ENCODE results near the gene LANCL3. TPM values are rescaled to one million over a fixed set of nuclear protein-coding genes. Genes with fewer than 3 reads are reported as not detected.

Gene LANCL3
- total RNA-seq, 4 donors from 2014 or later, result 1.9 to 6.6 (median 3.3) TPM

DNA sequence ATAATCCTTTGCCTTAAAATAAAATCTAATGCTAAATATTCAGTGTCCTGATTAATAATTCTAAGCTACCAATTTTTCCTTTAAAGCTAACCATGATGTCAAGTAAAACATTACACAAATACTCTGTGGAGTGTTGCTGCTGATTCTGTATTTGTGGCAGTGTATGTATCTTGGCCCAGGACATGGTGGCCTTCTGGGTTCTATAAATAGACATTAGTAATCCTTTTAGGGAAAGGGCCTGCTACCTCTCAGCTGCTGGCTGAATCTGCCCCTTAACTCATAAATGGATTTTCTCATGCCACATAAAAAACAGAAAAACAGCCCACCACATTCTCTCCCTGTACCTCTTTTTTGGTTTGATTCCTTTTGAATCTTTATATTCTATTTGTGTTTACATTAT lies 113.0 kb downstream of the LANCL3 start:
- no peaks in the 10 kb centered on the region for H3K36me3 ChIP-seq
- H3K27ac ChIP-seq, result peak overlapping the region in 2 of 4 donors; percentile 28 to 78
- no peak for DNase-seq
- TF ChIP-seq, protein P1, sequence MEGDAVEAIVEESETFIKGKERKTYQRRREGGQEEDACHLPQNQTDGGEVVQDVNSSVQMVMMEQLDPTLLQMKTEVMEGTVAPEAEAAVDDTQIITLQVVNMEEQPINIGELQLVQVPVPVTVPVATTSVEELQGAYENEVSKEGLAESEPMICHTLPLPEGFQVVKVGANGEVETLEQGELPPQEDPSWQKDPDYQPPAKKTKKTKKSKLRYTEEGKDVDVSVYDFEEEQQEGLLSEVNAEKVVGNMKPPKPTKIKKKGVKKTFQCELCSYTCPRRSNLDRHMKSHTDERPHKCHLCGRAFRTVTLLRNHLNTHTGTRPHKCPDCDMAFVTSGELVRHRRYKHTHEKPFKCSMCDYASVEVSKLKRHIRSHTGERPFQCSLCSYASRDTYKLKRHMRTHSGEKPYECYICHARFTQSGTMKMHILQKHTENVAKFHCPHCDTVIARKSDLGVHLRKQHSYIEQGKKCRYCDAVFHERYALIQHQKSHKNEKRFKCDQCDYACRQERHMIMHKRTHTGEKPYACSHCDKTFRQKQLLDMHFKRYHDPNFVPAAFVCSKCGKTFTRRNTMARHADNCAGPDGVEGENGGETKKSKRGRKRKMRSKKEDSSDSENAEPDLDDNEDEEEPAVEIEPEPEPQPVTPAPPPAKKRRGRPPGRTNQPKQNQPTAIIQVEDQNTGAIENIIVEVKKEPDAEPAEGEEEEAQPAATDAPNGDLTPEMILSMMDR (IDR thresholded peaks at IDR 0.05), result no peak
- TF ChIP-seq POLR2A (IDR thresholded peaks at IDR 0.05), result no peak
- H3K4me3 ChIP-seq, result no peak overlapping the region
- intact Hi-C loops (cut with DNase I), result no loop called here
- H3K9me3 ChIP-seq, result no peaks in the 10 kb centered on the region
- H3K4me1 ChIP-seq, result peaks cover 0 to 10% (median 0%) of the 10 kb centered on the region in 3 donors
- H3K27me3 ChIP-seq, result no peaks in the 10 kb centered on the region

DNA sequence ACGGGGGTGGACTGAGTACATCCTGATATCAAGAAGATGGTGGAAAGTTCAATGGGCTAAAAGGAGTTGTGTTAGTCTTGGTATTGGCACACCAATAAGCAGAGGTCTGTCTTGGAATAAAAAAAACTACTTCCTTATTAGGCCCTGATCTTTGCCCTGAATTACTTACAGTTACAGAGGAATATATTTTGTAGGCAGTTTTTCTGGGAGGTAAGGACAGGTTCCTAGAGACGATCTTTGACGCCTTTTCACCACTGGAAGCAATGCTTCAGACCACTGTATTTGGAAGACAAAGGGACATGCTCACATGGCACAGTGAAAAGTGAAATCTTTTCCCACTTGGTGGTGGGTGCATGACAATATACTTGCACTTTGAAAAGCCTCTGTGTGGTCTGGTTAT lies 113.5 kb downstream of the LANCL3 start:
- DNase-seq, result no peak
- Histone ChIP-seq H3K27ac (peak overlapping the region in 3 of 4 donors; percentile 48 to 78 (median 72)), H3K4me1 (peaks cover 0 to 10% (median 0%) of the 10 kb centered on the region in 3 donors), H3K27me3 (no peaks in the 10 kb centered on the region), H3K4me3 (peak overlapping the region in 3 of 4 donors; percentile 46 to 72 (median 54)), H3K9me3 (no peaks in the 10 kb centered on the region), H3K36me3 (no peaks in the 10 kb centered on the region)
- intact Hi-C loops (cut with DNase I), result no loop called here
- no peak for TF ChIP-seq POLR2A (IDR thresholded peaks at IDR 0.05)
- TF ChIP-seq, protein P1 (IDR thresholded peaks at IDR 0.05), result no peak
- 79 to 93% methylated on average over 3 of the region's 3 CpGs for whole genome bisulfite sequencing, 2 donors

DNA sequence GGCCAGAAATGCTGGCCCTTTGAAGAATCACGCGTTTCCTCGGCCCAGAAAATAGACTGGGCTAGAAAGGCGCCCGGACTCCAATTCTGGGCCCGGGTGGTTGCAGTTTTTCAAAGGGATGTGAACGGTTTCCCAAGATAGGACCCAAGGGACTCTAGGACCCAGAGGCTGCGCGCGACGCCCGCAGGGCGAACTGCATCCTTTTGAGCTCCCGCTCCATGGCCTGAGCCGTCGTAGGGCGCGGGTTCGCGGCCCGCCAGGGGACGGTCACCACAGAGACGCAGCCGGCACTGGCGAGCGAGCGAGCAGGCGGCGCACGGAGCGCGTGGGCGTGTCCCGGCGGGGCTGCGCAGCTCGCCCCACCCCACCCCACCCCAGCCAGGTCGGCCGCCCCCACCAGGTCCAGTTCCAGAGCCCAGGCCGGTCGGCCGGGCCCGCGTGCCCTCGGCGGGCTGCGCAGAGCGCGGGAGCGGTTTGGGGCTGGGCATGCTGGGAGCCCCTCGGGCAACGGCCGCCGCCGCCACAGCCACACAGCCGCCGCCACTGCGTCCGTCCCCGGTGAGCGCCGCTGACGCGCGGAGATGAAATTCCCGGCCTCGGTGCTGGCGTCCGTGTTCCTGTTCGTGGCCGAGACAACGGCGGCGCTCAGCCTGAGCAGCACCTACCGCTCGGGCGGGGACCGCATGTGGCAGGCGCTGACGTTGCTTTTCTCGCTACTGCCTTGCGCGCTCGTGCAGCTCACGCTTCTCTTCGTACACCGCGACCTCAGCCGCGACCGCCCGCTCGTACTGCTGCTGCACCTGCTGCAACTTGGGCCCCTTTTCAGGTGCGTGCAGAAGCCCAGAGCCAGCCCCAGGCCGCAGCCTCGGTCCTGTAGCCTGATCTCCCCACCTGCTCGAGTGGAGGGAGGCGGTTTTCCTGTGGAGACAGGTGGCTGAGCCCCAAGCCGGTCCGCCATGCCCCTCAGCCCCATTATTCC lies 114.2 kb downstream of the LANCL3 start, which contains the start of gene XK:
Gene XK (plus strand): TSS at position 411 of the 979 bp plus-strand sequence. CDS start 171 bp downstream, at position 582.
- no peaks in the 10 kb centered on the region for H3K36me3 ChIP-seq
- intact Hi-C loops (cut with DNase I), result no loop called here
- TF ChIP-seq, protein P1 (IDR thresholded peaks at IDR 0.05), result no peak
- TF ChIP-seq POLR2A (IDR thresholded peaks at IDR 0.05), result no peak
- no peaks in the 10 kb centered on the region for H3K27me3 ChIP-seq
- H3K9me3 ChIP-seq, result no peaks in the 10 kb centered on the region
- H3K4me3 ChIP-seq, result peak within 1 kb of the TSS; percentile 44 to 72 (median 50)
- H3K27ac ChIP-seq, result peak within 1 kb of the TSS; percentile 53 to 78 (median 69)
- H3K4me1 ChIP-seq, result peaks cover 0 to 10% (median 0%) of the 10 kb centered on the region in 3 donors
- DNase-seq, result no peak
- 49% methylated on average over 29 of the region's 100 CpGs; no CpG with 5 or more reads in 1 of the 2 donors for WGBS, 2 donors

DNA sequence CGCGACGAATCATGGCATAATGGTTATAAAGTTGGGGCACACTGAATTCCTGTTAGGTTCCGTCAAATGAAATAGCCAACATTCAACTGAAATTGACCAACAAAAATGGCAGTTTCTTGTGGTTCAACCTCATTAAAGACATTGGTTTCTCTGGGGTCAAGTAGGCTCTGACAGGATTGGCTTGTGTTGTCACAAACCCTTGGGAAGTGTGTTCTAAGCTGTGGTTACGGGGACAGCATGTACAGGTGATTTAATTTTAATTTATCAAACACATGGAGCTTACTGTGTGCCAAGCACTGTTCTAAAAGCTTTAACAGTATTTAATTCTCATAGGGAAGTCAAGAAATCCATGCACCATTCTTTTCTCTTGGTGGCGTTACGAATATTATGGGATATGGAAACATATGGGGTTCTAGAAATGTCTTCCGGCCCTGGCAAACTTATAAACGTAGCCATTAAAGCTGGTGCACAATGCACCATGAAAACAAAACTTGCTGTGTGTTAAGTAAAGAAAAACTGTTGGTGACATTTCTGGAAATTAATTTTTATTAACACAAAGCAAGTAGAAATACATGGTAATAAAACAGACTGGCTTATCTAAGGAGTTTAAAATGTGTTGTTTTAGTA lies 115.0 kb downstream of the LANCL3 start:
- Histone ChIP-seq H3K4me3 (peak overlapping the region; percentile 44 to 72 (median 50)), H3K4me1 (peaks cover 0 to 10% (median 0%) of the 10 kb centered on the region in 3 donors), H3K9me3 (no peaks in the 10 kb centered on the region), H3K27ac (peak overlapping the region in 3 of 4 donors; percentile 53 to 78 (median 72)), H3K36me3 (no peaks in the 10 kb centered on the region), H3K27me3 (no peaks in the 10 kb centered on the region)
- intact Hi-C loops (cut with DNase I), result no loop called here
- WGBS, 2 donors, result 64 to 85% methylated on average over 7 of the region's 9 CpGs
- DNase-seq, result no peak
- TF ChIP-seq POLR2A (IDR thresholded peaks at IDR 0.05), result no peak
- TF ChIP-seq, protein P1 (IDR thresholded peaks at IDR 0.05), result no peak
